Right lung (tissue), 5 donors: ENCODE measurements around the gene DUS2. TPM values are rescaled to one million over a fixed set of nuclear protein-coding genes. Genes with fewer than 3 reads are reported as not detected.

Source experiments
- DNase-seq, 2 donors: peaks; one replicate each; pipeline ENCODE4 v3.0.0-alpha.2; 2013
- polyA plus RNA-seq, 5 donors: library from polyadenylated mRNA; unstranded; fragments of 120-200 nt; gene quantifications; one replicate each; pipeline versions ENCODE4 v1.2.1 to v1.2.3, GENCODE V29; 2013; ENCODE audit warnings: inconsistent platforms in 1 of 5, low replicate concordance in 1 of 5; ENCODE audit not compliant: insufficient read length in 5 of 5, insufficient read depth in 1 of 5

DUS2 gene
- polyA plus RNA-seq, 5 donors = 13.8 to 17.9 (median 14.4) TPM

DNA sequence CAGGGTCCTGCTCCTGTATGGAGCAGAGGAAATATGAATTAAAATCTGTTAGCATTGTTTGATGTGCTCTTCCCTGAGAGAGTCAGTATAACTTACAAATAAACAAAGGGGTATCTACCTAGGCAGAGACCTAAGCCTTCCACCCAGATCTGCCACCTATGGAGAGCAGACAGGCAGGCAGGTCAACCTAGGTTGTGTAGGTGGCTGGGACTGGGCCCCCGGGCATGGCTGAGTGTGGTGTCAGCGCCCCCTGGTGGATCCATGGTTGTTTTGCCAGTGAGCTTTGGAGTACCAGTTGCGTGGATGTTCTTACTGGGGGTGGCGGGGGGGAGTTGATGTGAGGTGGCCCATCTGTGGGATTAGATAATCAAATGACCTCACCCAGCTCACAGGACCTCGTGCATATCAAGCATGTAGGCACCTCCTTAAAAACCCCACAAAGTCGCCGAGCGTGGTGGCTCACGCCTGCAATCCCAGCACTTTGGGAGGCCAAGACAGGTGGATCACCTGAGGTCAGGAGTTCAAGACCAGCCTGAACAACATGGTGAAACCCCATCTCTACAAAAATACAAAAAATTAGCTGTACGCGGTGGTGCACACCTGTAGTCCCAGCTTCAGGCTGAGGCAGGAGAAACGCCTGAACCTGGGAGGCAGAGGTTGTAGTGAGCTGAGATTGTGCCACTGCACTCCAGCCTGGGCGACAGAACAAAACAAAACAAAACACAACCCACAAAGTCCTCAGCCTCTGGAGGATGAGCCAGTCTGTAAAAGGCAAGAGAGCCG is 17.6 kb downstream of the DUS2 start:
- peak; percentile 31 to 55 for DNase-seq

DNA sequence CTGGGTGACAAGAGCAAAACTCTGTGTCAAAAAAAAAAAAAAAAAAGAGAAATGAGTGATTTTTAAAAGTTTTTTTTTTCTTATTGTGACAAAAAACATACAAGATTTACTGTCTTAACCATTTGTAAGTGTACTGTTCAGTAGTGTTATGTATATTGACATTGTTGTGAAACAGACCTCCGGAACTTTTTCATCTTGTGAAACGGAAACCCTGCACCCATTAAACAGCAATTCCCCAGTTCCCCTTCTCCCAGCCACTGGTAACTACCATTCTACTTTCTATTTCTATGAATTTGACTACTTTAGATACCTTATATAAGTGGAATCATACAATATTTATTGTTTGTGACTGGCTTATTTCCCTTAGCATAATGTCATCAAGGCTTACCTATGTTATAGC is 18.7 kb downstream of the DUS2 start:
- DNase-seq = no peak

DNA sequence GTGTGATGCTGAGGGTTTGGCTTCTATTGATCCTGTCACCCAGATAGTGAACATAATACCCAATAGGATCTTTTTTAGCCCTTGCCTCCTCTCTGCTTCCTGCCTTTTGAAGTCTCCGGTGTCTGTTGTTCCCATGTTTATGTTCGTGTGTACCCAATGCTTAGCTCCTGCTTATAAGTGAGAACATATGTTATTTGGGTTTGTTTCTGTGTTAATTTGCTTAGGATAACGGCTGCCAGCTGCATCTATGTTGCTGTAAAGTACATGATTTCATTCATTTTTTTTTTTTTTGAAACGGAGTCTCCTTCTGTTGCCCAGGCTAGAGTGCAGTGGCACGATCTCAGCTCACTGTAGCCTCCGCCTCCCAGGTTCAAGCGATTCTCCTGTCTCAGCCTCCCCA is 23.0 kb downstream of the DUS2 start:
- DNase-seq = no peak

DNA sequence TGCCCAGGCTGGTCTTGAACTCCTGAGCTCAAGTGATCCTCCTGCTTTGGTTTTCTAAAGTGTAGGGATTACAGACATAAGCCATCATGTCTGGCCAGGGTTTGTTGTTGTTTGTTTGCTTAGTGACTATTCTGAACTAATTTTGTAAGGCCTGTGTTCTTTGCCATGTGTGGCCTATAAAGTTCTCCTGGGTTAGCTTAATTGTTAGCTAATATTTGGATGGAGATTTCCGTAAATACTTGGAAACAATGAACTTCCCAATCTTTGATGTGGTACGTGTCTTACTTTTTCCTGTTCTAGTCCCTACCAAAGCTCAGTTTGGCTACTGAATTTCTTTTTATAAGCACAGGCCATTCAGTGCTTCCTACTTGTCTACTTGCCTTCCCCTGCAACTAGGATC is 24.9 kb downstream of the DUS2 start:
- no peak for DNase-seq

DNA sequence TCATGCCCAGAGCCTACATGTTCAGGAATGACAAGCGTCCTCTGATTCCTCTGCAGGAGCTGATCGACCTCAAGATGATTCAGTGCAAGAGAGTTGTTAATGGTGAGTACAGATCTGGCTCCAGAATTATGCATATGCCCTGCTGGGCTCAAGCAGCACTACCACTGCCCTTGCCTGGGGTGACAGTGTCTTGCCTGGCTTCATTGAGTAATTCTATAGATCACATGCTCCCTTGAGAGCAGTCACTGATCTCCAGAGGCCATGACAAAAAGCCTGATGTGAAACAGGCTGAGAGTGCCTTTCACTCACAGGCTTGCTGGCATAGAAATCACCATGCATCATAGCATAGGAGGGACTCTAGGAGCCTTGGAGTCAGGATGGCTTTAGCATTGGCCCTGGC is 26.4 kb downstream of the DUS2 start:
- no peak for DNase-seq

DNA sequence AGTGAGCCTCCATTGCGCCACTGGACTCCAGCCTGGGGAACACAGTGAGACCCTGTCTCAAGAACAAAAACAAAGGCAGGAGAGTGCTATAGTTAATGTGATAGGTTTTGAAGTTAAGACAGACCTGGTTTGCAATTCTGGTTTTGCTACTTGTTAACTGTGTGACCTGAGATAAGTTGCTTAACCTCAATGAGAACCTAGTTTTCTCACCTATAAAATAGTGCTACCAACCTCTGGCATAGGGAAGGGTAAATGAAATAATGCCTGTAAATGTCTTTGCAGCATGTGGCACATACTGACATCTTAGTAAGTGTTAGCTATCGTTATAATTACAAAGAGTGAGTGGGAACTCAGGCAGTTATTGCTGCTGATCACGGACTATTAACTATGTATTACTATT is 32.3 kb downstream of the DUS2 start:
- no peak for DNase-seq

DNA sequence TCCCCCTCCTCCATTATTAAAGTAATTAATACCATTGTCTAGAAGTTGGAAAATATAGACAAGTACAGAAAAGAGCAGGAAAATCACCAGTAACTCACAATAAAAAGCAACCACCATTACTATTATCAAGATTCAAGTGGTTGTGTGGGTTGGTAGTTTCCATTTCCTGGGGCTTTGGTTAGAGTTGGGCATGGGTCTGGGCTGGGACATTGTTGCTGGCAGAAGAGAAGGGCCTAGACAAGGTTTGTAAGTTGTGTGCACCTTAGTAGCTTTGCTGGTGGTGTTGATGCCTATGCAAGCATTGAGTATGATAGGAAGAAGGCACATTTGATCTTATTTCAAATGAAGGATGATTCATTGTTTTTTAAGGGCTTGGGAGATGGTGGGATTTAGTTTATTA is 36.7 kb downstream of the DUS2 start:
- no peak for DNase-seq

DNA sequence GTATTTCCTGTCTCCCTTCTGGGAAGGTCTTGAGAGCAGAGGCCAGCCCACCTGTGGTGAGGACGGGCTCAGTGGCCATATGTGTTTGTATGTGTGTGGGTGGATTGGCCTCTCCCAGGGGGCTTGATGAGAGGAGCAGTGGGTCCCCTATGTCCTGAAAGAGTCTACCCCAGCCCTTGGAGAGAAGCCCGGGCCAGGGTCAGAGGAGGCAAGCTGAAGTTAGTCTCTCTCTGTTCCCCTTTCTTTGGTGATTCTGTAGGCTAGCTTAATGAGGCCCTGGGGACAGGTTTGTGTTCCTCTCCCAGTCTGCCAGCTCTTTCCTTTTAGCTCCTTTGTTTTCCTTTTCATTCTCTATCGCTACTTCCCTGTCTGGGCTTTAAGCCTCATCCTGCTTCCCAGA is 38.3 kb downstream of the DUS2 start:
- no peak for DNase-seq

DNA sequence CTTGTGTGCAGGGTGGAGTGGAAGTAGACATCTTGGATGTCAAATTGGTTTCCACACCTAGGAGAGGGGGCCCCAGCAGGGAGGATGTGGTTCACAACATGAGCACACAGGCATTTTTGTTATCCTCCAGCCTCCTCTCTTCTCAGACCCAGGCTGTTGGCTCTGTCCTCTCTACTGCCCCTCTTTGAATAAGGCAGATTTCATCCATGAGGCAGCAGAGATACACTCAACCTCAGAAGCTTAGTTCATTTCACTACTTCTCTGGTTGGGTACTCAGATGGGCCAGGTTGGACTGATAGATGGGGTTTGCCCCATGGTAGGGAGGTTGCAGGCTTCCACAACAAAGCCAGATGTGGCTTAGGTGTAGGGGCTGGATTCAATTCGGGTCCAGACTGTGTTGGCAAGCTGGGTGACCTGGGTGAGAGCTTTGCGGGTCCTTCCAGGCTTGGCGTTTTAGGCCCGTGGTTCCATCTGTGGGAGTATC is 39.9 kb downstream of the DUS2 start:
- DNase-seq = no peak

DNA sequence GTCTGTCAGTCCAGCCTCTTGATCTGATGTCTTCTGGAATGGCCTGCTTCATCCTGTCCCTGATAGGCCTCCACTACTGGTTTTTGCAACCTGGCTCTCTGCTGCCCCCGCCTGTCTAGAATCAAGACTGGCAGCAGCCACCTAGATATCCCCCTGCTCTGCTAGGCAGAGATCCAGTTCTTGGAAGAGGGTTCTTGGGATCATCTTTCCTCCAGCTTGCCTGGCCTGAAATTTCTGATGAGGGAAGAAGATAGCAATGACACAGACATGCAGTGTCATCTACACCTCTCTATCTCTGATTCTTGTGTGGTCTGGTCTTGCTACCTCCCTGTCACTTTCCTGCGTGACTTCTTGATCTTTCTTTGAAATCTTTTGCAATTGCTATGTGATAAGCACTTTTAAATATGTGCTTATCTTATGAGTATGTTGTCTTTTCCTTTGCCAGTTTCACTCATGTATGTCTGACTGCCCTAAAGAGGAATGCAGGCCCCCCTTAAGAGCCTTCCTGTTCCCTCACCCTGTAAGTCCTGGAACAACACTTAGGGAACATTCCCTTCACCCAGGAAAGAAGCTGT is 41.8 kb downstream of the DUS2 start:
- peak in 1 of 2 donors; percentile 51 for DNase-seq

DNA sequence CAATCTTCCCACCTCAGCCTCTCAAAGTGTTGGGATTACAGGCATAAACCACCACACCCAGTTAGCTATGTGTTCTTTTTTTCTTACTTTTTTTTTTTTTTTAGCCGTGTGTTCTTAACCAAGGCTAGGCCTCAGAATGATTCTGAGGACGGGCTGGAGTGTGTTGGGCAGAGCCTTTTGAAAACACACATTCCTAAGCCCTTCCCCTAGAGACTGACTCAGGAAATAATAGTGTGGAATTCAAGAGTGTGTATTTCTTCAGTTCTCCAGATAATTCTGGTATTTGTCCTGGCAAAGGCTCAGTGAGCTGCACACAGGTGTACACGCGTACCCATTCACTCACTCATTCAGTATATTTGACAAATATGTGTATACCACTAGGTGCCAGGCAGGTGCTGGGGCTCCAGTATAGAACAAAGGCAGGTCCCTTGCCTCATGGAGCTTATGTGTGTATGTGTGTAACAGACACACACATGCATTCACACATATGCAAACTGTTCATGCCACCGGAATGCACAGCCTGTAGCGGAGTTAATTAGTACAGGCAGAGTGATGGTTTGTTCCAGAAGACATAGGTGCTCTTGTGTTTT is 42.7 kb downstream of the DUS2 start:
- DNase-seq = no peak

DNA sequence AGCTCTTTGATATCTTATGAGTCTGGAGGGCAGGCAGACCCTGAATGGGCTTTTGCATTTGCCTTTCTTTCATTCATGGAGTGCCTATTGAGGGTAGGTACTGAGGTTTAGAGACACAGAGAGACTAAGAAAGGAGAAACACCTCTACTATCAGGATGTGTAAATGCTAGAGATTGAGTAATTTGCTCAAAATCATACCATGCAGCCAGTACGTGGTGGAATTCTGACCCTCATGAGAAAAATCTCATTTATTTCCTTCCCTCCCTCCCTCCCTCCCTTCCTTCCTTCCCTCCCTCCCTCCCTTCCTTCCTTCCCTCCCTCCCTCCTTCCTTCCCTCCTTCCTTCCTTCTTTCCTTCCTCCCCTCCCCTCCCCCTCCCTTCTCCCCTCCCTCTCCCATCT is 43.7 kb downstream of the DUS2 start:
- no peak for DNase-seq

DNA sequence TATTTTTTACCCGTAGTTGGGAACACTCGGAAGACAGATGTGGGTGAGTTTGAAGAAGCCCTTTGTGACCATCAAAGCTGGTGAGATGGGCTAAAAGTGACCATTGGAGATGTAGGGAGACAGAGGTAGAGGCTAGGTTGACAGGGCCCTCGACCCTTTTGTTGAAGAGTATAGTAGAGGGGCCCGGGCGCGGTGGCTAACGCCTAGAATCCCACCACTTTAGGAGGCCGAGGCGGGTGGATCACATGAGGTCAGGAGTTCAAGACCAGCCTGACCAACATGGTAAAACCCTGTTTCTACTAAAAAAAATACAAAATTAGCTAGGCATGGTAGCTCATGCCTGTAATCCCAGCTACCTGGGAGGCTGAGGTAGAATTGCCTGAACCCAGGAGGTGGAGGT is 45.8 kb downstream of the DUS2 start:
- no peak for DNase-seq

DNA sequence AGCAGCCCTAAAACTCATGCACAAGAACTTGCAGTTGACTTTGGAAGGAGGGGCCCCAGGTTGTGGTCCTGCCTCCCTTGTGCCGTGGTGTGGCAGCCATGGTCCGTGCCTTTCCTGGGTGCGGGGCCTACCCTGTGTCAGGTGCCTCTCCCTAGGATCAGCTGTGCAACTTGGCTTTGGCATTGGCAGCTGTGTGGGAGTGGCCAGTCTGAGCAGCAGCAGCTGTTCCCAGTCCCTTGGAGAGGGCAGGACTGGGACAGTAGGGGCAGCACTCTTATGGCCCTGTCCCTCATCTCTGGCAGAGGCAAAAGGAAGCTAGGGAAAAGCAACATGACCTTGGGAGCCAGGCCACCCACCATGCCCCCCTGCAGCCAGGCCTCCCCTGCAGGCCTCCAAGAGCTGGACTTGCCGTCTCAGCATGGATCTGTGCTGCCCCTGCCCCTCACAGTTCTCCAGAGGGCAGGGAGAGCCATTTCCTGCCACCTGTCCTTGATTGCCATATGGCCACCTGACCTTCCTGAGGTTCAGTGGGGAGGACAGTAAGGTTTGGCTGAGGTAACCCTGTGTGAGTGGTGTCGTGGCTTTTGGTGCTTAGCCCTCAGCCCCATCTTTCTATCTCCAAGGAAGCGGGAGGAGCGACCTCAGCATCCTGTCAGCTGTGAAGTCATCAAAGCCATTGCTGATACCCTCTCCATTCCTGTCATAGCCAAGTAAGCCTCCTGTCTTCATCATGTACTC is 46.6 kb downstream of the DUS2 start:
- no peak for DNase-seq

DNA sequence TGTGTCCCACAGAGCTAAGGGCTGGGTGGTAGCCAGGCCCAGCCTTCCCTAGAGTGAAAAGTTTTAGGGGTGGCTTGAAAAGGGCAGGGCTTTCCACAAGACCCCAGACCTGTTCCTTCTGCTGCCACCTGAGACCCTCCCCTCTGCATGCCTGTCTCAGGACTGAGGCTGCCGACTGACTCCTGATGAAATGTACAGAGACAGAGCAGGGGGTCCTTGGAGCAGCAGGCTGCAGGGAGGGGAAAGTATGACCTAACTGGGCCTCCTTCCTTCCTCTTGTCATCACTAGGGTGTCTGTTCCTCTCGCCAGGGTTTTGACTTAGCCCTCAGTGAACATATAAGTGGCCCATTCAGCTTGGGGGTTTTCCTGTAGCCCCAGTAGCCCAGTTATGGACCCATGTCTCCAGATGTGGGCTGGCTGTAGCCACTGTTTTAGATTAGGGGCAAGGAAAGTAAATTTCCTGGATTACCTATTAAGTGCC is 47.2 kb downstream of the DUS2 start:
- DNase-seq = no peak

DNA sequence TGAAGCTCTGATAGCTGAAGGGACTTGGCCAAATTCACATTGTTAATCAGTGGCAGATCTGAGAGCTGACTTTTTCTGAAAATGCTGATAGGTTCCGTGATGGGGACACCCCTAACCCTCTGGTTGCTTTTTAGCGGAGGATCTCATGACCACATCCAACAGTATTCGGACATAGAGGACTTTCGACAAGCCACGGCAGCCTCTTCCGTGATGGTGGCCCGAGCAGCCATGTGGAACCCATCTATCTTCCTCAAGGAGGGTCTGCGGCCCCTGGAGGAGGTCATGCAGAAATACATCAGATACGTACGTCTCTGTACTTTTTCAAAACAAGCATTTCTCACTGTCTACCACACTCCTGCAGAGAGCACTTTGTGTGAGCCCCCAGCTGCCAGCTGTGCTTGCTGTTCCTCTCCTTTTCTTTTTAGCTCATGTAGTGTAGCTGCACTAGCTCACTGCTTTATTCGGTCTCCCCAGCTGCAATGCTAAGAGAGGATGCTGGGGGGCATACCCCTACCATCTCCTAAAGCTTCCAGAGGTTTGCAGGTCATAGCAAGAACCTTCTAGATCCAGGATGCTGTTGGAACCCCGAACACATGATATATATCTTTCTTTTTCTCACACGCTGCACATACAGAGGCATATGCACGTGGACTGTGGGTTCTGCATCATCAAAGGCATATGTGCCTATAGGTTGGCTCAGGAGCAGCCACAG is 47.9 kb downstream of the DUS2 start:
- DNase-seq = no peak

DNA sequence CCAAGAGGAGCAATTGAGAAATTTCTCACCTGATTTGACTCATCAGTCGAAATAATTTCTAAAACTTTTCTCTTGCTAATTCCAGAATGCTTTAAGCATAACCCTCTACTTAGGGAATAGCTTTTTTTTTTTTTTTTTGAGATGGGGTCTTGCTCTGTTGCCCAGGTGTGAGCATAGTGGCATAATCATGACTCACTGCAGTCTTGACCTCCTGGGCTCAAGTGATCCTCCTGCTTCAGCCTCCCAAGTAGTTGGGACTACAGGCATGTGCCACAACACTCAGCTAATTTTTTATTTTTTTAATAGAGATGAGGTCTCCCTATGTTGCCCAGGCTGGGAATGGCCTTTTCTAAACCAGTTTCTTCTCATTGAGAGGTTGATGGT is 48.4 kb downstream of the DUS2 start:
- DNase-seq = no peak

DNA sequence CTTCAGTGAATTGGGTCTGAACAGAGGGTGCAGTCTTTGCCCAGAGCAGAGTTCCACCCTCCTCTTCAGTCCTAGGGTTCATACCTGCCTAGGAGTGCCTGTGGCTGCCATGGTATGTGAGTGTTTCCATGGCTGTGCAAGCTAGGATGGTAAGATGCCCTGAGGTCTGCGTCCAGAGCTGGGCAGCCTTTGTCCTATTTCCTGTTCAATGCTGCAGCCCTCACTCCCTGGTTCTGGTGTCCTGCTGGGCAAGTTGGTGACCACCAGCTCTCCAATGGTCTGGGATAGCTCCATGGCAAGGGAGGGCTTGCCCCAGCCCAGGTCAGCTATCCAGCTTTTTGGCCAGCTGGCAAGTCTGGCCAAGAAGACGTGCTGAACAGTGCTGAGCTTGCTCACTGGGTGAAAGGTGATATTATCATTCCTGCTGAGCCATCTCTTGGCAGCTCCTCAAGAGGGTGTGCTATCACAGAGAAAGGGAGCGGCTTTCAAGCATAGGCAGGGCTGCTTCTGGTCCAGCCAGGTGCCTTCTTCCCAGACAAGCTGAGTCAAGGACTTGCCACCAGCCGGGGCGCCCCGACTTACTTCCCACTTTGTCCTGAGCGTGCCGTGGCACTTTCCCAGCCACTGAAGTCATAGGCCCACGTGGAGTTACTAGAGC is 49.1 kb downstream of the DUS2 start:
- DNase-seq = no peak

DNA sequence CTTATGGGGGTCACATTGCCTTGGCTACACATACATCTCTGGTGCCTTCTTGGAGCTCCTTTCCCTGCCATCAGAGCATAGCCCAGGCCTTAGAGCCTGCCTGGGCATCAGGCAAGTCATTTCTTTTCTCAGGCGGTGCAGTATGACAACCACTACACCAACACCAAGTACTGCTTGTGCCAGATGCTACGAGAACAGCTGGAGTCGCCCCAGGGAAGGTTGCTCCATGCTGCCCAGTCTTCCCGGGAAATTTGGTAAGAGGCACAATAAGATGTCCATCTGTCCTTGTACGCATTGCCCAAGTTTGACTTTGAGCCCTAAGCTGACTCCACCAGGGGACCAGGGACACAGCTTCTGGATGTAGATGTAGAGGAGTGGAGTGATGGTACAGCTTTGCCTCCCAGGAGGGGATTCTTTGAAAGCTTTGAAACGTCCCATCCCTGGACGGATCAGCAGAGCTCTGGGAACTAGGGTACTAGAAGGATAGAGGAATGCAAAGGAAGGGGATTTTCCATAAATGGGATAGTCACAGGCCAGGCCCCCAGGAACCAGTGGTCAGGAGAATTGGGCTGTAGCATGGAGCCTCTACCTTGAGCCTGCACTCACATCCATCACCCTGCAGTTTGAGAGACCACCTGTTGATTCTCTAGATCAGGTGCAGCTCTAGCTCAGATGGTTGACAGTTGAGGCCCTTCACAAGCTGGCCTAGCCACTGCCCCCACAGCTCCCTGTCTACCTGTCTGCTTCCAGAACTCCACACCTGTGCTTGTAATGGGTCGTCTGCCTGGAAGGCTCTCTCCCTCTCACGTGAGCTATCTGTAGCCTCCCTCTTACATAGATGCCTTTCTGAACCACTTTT is 51.0 kb downstream of the DUS2 start:
- DNase-seq = no peak

DNA sequence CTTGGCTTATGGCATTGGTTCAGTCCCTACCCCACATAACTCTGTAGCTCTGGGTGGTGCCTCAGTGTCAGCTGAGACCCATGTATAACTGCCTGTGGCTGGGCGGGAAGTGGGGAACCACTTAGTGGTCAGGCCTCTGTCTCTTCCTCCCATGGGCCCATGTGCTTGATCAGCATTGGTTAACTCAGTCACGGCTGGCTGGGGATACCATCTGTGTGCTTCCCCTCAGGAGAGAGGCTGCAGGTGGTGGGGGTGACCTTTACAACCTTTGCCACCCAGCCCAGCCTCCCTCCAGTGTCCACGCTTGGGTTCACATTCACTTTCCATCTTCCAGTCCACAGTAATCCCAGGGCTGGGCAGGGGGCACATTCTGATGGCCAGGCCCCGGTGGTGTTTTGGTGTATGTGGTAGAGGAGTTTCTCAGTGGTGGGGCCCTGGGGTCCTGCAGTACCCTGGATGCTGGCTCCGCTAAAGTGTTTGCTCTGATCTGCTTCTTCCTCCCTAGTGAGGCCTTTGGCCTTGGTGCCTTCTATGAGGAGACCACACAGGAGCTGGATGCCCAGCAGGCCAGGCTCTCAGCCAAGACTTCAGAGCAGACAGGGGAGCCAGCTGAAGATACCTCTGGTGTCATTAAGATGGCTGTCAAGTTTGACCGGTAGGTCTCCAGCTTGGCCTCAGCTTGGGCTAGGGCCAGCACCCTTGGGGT is 51.9 kb downstream of the DUS2 start:
- no peak for DNase-seq
